Nephron (organoid): ENCODE results near the gene AQP3.

Experiments
- H3K27ac Mint-ChIP-seq, 3 experiments: 2 replicates each; pipeline ENCODE4 v1.8.0; 2020; ENCODE audit warnings: mixed read lengths in 3 of 3, mild to moderate bottlenecking in 2 of 3, moderate library complexity in 1 of 3
- H3K27me3 Mint-ChIP-seq: 2 replicates; pipeline ENCODE4 v1.8.0; 2021; ENCODE audit warnings: low read depth, mild to moderate bottlenecking, moderate library complexity, mixed read lengths
- H3K36me3 Mint-ChIP-seq: 2 replicates; pipeline ENCODE4 v1.8.0; 2020; ENCODE audit warnings: low read depth, mixed read lengths
- H3K4me1 Mint-ChIP-seq: 2 replicates; pipeline ENCODE4 v1.8.0; 2020; ENCODE audit warnings: mixed read lengths
- H3K4me3 Mint-ChIP-seq, 3 experiments: 2 replicates each; pipeline ENCODE4 v1.8.0; 2020; ENCODE audit warnings: mild to moderate bottlenecking in 3 of 3, mixed read lengths in 3 of 3, moderate library complexity in 2 of 3
- H3K9me3 Mint-ChIP-seq: 2 replicates; pipeline ENCODE4 v1.8.0; 2020; ENCODE audit warnings: mixed read lengths
- TF ChIP-seq, protein P1 (sequence below), 3 experiments: fragments of 200-600 bp; sonication (generic); IDR thresholded peaks; one replicate each; pipeline ENCODE4 v1.5.0; 2021; ENCODE audit warnings: antibody characterized with exemption in 3 of 3; ENCODE audit not compliant: unreplicated experiment in 3 of 3

AQP3 gene

DNA sequence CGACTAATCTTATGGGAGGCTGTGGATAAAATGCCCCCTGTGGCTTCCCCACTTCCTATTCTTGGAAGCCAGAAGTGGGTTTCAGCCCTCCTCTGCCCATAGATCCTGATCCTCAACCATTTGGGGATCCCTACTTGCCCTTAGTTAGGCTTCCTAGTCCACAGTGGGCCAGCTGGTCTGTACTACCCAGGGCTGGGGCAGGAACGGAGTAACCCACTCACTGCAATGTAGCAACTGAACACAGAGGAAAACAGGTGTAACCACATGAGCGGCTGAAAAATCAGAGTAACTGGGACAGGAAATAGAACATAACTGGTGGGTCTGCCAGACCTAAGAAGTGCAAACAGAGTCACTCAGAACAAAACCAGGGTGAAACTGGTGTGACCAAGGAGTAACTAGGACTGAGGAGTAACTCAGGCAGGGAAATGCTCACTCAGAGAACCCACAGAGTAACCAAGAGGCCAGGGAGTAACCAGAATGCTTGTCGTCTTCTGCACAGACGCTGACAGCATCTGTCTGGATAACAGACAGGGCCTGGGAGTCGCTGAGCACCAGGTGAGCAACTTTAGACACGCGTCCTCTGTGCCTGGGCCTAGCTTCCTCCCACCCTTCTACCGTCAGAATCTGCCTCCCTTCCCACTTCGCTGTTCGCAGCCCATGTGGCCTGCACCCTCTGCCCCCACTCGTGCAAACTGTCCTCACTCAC, 1.0 kb downstream of the AQP3 start:
- Mint-ChIP-seq H3K4me3 (peak overlapping the region; percentile 78 to 84 (median 80)), H3K27me3 (peaks cover 18% of the 10 kb centered on the region), H3K27ac (peak overlapping the region; percentile 74 to 93 (median 90)), H3K36me3 (no peaks in the 10 kb centered on the region), H3K9me3 (no peaks in the 10 kb centered on the region), H3K4me1 (peaks cover 35% of the 10 kb centered on the region)
- TF ChIP-seq, protein P1, sequence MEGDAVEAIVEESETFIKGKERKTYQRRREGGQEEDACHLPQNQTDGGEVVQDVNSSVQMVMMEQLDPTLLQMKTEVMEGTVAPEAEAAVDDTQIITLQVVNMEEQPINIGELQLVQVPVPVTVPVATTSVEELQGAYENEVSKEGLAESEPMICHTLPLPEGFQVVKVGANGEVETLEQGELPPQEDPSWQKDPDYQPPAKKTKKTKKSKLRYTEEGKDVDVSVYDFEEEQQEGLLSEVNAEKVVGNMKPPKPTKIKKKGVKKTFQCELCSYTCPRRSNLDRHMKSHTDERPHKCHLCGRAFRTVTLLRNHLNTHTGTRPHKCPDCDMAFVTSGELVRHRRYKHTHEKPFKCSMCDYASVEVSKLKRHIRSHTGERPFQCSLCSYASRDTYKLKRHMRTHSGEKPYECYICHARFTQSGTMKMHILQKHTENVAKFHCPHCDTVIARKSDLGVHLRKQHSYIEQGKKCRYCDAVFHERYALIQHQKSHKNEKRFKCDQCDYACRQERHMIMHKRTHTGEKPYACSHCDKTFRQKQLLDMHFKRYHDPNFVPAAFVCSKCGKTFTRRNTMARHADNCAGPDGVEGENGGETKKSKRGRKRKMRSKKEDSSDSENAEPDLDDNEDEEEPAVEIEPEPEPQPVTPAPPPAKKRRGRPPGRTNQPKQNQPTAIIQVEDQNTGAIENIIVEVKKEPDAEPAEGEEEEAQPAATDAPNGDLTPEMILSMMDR (IDR thresholded peaks at IDR 0.05; ENCODE audit: unreplicated experiment in 3 of 3), result no peak

DNA sequence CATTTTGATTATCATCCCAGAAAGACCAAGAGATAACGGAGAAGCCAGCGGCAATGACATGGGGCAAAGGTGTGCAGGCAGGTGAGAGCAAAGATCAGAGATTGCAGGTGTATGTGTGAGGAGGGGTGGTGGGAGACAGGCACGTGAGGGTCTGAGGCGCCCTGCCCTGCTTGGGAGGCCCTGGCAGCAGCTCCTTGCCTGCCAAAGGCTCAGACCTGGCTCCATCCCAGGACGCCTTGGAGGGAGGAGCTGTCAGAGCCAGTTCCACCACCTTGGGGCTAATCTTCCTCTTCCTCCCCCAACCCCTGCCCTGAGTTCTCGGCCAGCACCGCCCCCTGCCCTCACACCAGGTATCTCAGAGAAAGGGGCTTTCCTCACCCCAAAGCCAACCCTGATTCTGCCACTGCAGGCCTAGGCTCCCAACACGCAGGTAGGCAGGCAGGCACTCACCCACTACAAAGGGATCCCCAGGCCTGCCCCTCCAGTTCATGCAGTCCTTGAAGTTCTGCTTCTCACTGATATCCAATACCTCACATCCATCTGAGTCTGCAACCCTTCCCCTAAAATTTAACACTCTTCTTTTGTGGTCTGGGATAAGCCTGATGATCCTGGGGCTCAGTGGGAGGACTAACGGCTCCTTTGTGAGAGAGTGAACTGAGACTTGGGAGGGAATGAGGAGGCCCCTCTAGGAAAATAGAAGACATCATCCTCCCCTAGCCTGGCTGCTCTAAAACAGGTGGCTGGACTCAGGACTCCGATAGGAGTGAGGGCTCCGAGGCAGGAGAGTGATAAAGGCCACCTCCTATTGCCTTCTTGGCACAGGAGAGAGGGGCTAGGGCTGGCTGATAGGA, 1.8 kb downstream of the AQP3 start:
- Mint-ChIP-seq H3K9me3 (no peaks in the 10 kb centered on the region), H3K4me1 (peaks cover 35% of the 10 kb centered on the region), H3K27me3 (peaks cover 16% of the 10 kb centered on the region), H3K27ac (peak overlapping the region; percentile 74 to 93 (median 90)), H3K36me3 (no peaks in the 10 kb centered on the region), H3K4me3 (peak overlapping the region; percentile 78 to 84 (median 80))
- TF ChIP-seq, protein P1 (IDR thresholded peaks at IDR 0.05; ENCODE audit: unreplicated experiment in 3 of 3), result no peak

DNA sequence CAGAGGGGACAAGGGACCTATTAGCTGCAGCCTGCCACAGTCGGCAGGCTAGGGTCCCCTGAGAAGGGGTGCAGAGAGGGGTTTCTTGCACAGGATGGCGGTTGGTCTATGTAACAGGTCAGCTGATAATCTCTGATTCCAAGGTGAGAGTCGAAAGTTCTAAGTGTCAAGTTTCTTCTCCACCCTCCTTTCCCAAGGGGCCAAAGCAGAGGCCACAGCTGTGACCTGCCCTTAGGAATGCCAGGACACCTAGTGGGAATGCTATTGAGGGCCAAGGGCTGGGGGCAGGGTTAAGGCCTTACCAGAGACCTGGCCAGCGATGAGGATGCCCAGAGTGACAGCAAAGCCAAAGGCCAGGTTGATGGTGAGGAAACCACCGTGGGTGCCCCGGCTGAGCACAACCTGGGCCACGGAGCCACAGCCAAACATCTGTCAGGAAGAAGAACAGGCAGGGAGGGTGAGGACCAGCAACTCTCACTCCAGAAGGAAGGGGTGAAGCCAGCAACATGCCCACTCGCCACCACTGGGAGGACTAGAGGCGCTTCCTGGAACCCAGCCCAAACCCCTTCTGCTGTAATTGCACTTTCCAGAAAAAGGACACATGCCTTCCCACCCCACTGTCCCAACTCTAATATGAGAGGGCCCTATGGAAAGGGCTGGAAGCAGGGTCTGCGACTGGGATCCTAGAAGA, 3.8 kb downstream of the AQP3 start:
- H3K27ac Mint-ChIP-seq, result no peak overlapping the region
- H3K4me3 Mint-ChIP-seq, result no peak overlapping the region
- peaks cover 18% of the 10 kb centered on the region for H3K27me3 Mint-ChIP-seq
- H3K9me3 Mint-ChIP-seq, result no peaks in the 10 kb centered on the region
- TF ChIP-seq, protein P1 (IDR thresholded peaks at IDR 0.05; ENCODE audit: unreplicated experiment in 3 of 3), result no peak
- no peaks in the 10 kb centered on the region for H3K36me3 Mint-ChIP-seq
- H3K4me1 Mint-ChIP-seq, result peaks cover 35% of the 10 kb centered on the region

DNA sequence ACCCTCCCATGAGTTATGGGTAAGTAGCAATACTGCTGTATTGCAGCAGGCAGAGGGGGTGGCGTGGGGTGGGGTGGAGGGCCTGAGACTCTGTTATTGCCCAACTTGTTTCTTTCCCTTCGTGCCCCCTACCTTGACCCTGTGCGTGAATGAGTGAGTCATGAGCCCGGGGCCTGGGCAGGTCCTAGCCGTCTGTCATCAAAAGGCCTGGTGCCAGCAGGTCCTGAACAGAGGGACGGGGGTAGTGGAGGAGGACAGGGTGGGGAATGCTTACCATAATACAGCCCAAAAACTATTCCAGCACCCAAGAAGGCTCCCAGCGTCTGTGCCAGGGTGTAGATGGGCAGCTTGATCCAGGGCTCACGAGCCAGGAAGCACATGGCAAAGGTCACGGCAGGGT, 4.3 kb downstream of the AQP3 start:
- peaks cover 13% of the 10 kb centered on the region for H3K27me3 Mint-ChIP-seq

DNA sequence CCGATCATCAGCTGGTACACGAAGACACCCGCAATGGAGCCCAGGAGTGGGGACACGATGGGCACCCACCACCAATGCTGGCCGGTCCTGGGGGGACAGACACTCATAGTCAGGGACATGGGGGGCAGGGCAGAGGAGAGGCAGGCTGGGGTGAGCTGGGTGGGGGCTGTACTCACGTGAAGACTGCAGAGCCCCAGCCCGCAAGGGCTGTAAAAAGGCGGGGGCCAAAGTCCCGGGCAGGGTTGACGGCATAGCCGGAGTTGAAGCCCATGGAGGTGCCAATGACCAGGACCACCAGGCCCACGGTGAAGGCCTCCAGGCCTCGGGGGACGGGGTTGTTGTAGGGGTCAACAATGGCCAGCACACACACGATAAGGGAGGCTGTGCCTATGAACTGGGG, 5.3 kb downstream of the AQP3 start:
- H3K4me1 Mint-ChIP-seq, result peaks cover 30% of the 10 kb centered on the region
- peaks cover 9% of the 10 kb centered on the region for H3K27me3 Mint-ChIP-seq
- H3K36me3 Mint-ChIP-seq, result no peaks in the 10 kb centered on the region
- H3K27ac Mint-ChIP-seq, result no peak overlapping the region
- H3K9me3 Mint-ChIP-seq, result no peaks in the 10 kb centered on the region
- H3K4me3 Mint-ChIP-seq, result no peak overlapping the region
- TF ChIP-seq, protein P1 (IDR thresholded peaks at IDR 0.05; ENCODE audit: unreplicated experiment in 3 of 3), result no peak

More for the DNA sequence above, 4.3 kb downstream of the AQP3 start:
- TF ChIP-seq, protein P1 (IDR thresholded peaks at IDR 0.05; ENCODE audit: unreplicated experiment in 3 of 3), result no peak
- H3K36me3 Mint-ChIP-seq, result no peaks in the 10 kb centered on the region
- no peak overlapping the region for H3K4me3 Mint-ChIP-seq
- H3K27ac Mint-ChIP-seq, result no peak overlapping the region
- H3K4me1 Mint-ChIP-seq, result peaks cover 33% of the 10 kb centered on the region
- no peaks in the 10 kb centered on the region for H3K9me3 Mint-ChIP-seq
